ENCODE measurements around the gene ESR2.
"Not testable (repeated sequence)": the region's sequence is repeated elsewhere in the genome, so short reads cannot be mapped to it uniquely, and the experiment has no call there.

The ESR2 gene

DNA sequence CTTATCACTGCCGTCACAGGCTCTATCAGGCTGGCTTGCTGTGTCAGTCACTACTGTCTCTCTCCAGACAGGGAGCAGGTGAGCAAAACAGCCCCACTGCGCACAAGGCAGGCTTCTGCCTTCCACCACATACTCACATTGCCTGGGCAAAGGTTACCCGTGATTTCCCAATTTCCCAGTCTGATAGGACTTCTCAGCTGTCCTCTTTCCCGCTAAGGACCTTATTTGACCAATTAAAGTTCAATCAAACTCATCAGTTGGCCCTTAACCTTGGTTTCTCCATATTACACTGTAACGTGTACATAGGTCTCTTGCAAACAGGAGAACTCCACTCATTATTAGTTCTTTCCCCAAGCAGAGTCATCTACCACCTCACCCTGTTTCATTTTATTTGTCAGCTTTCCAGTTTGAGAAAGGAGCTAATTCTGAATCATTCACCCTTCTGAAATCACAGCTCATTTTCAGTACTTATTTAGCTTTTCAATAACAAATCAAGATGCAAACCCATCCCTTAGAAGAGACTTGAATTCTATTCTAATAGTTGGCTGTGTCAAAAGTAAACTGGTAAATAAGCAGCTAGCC, 170.8 kb downstream of the ESR2 start:
- no peak for DNase-seq

DNA sequence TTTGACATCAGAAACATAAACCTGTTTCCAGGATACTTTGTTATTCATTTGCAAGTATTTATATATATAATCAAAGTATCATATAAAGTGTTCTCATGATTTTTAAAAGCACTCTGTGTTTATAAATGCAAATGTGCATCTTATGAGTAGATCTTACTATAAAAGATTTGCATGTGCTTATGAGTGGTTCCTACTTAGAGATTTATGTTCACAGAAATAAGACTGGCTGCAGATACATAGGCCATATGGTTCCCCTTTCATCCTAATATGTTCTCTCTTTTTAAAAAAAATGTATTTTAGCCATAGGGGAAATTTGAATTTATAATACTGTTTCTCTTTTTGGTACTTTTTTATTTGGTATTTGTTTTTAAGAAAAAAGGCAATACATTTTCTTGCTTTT, 174.2 kb downstream of the ESR2 start:
- no peak for DNase-seq

DNA sequence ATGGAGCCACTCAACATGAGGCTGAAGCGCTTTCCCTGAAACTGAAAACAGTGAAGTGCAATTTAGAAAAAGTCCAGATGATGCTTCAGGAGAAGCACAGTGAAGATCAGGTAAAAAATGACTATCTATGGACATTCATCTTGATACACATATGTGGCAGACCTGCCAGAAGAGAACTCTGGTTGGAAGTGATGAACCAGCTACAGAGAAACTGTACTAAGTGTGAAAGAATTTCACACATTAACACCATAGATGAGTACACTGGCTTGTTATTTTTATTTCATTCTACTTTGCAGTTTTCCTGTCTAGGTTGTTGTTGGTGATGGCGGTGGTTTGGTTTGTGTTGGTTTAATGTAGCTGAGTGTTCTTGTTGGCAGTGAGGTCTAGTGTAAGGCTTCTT, 174.7 kb downstream of the ESR2 start:
- DNase-seq: no peak

DNA sequence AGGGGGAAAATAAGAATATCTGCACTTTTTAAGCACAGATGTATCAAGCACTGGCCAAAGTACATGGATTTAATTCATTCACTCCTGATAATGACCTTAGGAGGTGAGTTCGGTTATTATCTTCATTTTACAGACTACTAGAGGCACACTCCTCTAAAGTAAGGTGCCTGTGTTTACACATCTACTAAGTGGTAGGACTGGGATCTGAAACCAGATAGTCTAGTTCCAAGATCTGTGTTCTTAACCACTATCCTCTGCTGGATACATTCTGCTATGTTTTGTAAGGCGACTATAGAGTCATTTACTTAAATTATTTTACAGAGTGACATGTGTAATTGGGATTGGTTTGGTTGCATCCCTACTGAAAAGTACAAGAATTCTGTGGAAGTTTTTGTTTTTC, 175.3 kb downstream of the ESR2 start:
- DNase-seq: no peak

DNA sequence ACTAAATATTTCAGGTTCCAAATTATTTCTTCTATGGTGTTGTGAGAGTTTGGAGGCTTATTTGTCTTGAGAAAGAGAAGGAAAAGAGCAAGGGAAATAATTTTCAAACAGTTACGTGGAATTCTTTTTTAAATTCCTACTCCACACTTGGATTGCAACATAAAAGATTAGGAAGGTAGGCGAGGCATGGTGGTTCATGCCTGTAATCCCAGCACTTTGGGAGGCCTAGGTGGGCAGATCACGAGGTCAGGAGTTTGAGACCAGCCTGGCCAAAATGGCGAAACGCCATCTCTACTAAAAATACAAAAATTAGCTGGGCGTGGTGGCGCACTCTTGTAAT, 175.8 kb downstream of the ESR2 start:
- DNase-seq: not testable (repeated sequence)

DNA sequence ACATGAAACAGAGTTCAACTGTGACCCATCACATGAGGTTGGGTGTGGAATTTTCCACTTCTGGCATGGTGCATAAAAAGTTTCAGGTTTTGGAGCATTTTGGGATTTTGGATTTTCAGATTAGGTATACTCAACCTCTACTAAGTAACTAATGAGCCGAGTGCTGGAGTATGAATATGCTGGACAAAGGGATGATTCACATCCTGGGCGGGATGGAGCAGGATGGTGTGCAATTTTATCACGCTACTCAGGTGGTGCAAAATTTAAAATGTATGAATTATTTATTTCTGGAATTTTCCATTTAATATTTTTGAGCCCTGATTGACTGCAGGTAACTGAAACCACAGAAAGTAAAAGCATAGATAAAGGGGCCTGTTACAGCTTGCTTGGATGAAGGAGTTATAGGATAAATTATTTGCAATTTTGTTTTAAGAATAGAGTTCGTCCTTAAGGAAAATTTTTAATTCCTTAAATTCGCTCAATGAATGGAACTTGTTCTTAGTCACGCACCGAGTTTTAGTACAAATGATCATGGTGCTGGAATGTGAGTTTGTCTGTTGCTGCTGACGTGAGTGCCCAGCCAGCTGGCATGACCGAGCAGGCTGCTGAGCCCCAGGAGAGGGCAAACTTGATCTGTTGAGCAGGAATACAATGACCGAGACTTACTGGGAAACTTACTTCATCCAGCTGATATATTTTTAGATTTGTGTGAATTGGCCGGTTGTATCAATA, 176.3 kb downstream of the ESR2 start:
- DNase-seq: no peak

DNA sequence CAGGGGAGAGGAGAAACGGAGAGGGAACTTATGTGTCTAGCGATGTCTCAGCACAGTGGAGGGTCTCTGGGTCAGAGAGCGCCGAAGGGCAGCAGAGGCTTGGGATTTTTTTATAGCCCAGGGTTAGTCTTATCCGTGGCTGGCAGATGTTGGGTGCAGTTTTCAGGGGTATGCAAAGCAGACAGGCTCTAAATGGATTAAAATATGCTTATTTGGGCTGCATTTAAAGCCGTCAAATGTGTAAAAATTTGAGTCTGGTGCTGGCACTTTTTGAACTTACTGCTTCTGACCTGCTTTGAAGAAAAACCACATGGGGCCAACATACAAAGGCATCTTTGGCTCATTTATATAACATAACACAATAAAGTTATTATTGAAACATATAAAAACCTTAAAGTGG, 178.8 kb downstream of the ESR2 start:
- no peak for DNase-seq

DNA sequence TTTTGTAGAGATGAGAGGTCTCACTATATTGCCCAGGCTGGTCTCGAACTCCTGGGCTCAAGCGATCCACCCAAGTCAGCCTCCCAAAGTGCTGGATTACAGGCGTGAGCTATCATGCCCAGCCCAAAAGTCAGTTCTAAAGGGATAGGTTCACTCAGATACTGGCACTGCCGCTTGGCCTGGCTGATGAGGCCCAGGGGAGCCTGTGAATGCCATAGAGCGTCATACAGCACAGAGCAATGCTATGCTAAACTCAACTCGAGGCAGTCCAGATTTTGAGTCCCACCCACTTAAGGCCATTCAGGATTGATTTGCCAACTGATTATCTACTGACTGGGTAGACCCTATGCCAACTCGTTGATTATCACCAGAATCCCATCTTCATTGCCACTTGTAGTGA, 179.4 kb downstream of the ESR2 start:
- no peak for DNase-seq

DNA sequence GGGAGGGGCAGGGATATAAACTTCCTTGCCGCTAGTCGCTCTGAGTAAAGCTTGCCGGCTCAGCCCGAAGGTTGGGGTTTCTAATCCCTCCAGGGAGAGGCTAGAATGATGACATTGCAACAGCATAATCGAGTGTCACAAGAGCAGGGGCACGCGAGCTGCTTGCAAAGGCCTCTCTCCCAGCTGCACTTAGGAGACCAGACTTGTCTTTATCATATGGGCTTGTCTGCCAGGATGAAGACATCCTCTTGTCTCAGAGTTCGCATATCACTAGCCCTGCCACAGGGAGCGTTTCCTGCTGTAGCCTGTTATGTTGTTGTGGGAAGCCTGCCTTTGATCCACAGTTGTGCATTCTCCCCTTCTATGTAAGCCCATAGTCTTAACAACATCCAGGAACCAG, 180.0 kb downstream of the ESR2 start:
- no peak for DNase-seq

DNA sequence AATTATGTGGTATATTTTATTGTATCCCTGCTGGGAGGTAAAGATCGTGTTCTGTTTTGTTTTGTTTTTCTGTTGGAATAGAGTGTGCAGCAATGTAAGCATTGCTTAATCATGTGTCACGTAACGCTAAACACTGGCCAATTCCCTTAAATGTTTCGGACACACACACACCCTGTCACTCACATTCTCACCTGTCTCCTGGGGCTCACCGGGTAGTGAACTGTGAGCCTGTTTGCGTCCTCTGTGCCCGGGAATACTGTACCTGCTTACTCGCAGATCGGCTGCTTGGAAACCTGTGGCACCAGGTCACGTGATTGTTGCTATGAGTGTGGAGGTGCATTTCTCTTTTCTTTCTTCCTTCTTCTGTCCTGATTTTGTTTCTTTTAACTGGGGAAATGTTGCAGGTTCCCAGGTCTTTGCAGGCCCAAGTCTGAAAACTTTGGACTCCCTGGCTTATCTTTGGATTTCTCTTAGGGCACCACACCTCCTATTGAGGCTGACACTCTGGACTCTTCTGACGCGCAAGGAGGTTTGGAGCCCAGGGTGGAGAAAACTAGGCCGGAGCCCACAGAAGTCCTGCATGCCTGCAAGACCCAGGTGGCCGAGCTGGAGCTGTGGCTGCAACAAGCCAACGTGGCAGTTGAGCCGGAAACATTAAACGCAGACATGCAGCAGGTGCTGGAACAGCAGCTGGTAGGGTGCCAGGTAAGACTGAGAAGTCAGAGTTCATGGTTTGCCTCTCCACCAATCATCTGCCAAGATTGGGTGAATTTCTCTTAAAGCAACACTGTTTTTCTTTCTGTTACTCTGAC, 181.1 kb downstream of the ESR2 start:
- DNase-seq: no peak

DNA sequence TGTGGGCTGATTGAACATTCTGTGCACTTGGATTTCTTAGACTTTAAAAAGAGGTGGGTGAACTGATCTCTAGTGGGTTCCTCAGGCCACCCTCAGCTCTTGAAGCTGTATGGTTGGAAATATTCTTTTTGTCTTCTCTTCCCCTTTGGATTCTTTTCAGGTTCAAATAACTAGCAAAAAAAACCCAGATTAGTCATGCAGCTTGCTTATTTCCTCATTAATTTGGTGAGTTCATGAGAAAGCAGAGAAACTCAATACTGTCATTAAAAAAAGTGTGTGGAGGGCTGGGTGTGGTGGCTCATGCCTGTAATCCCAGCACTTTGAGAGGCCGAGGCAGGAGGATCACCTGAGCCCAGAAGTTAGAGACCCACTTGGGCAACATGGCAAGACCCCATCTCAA, 183.4 kb downstream of the ESR2 start:
- DNase-seq: no peak

DNA sequence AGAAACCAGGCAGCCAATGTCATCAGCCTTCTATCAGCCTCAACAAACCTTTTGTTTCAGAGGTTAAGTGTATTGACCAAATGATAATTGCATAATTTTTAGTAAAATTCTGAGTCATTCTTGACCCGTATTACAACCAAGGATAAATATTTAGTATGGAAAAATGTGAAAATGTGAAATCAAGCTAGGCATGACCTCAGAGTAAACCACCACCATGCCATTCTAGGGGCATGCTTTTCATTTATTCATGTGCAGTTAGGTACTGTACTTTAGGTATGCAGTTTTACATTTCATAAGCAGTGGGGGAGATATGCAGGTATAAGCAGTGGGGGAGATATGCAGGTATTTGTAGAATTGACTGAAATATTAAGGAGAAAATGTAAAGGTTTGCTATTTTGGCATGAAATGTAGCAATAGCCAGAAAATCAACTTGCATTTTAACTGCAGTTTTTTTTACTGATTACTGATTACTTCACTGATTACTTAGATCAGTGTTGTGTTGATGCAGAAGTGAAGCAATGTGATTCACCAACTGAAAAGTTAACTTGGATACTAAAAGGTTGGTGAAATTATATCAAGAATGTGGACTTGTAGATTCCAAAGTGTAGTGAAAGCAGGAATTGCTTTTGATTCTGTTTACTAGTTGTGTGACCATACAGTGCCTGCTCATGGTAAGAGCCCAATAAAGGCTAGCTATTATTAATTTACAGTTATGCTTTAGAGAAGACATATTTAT, 184.2 kb downstream of the ESR2 start:
- DNase-seq: no peak

DNA sequence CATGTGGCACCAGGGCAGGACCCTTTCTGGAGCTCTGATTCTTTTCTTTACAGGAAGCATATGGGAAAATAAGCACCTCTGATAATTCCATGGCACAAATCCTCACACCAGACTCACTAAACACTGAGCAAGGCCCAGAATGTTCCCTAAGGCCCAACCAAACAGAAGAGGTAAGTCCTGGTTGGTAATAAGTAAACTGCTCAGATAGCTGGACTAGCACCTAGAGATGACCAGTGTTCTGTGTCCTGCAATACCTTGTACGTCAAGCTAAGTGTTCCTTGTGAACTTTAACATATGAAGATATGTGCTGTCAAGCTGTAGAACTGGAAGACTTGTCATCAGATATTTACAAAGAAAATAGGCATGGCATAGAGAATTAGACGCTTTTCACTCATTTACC, 186.7 kb downstream of the ESR2 start:
- DNase-seq: no peak

DNA sequence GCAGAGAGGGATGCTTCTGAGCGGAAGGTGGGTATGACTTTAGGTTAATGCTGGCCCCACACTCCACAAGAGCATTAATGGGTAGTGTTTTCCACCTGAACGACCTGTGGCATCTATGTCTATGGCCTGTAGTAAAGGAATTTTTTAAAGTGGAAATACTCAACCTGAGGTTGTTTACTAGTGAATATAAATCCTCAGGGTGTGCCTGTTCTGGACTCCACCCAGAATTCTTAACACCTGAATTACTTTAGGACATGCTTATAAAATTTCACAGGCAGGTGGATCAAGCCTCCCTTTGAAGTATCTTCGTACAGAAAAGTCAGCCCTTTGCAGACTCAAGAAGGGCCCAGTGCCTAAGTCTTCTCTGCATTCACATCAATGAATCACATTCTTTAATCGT, 196.1 kb downstream of the ESR2 start:
- no peak for DNase-seq

DNA sequence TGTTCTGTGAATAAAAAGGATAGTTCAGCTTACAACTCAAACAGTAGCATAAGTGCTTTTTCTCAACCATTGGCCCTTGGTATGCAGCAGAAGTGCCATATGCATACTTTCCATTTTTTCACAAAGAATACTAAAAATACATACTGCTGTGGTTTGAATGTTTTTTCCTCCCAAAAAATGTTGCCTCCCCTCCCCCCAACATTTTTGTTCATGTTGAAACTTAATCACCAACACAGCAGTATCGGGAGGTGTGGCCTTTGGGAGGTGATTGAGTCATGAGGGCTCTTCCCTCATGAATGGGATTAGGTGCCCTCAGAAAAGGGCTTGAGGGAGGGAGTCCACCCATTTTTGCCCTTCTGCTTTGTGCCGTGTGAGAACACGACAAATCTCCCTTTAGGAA, 198.6 kb downstream of the ESR2 start:
- no peak for DNase-seq

DNA sequence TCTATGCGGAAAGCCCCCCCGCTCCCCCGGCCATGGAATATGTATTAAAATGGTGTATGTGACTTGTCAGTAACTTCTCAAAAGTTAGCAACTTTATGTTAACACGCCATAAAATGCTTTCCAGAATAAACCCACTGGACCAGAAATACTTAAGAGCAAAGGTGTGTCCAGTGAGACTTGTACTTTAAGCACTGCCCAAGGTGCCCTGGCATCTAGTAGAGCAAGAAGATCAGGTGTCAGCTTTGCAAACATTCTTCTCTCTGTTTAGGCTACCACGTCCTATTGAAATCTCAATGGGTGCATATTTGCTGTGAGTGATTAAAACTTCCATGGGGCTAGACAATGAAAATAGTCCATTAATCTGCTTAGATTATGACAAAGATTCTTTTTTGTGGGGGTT, 201.2 kb downstream of the ESR2 start:
- DNase-seq: no peak

DNA sequence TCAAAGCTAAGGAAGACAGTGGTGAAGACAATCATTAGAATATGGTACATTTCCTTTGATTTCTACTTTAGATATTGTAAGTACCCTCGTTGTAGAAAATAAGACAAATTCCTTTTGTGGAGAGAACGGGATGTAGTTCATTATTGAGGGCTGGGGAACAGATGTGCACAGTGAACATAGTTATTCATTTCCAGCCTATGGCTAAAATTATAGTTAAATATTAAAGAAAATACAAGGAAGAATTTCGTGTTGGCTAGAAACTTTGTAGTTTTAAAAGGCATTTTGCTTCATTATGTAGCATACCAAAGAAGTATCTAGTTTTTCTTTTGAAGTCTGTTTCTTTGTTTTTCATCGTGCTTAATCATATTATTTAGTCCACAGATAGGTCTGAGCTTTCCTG, 201.8 kb downstream of the ESR2 start:
- no peak for DNase-seq

DNA sequence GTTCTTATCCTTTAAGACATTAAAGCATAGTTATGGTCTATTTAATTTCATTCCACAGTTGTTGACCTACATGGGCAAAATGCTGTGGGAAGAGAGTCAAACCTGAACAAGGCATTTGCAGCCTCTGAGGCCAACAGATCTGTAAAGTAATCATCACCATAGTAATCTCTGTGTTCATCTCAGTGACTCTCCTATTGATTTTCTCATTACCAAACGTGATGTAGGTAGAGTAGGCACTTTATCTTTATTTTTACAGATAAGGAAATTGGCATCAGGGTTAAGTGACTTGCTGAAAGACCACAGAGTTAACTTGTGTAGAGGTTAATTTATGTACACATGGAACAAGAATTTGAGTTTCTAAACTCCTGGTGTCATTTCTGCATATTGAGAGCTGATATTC, 203.0 kb downstream of the ESR2 start:
- DNase-seq: no peak

DNA sequence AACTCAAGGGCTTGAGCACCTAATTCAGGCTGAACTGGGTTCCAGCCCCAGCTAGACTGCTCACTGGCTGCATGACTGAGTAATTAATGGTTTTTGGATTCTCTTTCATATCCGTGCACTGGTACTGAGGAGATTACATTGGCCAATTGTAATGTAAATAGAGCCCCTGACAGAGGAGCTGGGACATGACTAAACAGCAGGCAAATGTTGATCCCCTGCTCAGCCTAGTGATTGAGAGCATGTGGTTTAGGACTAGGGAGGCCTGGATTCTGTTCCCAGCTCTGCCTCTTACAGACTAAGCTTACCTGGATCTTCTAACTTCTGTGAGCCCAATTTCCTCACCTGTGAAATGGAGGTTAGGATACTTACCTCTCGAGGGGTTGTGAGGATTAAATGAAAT, 204.3 kb downstream of the ESR2 start:
- no peak for DNase-seq

DNA sequence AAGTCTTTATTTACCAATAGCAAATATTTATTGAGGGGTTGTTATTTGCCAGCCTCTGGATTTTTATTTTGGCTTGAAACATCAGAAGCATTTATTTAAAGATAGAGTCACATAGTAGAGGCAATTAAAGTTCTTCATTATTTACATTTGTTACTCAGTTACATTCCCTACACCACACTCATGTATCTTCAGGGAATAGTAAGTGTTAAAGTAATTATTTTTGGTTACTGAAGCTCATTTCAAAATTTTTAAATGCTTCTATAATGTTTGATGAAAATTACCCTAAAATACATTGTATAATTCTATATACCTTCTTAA, 205.6 kb downstream of the ESR2 start:
- no peak for DNase-seq

DNA sequence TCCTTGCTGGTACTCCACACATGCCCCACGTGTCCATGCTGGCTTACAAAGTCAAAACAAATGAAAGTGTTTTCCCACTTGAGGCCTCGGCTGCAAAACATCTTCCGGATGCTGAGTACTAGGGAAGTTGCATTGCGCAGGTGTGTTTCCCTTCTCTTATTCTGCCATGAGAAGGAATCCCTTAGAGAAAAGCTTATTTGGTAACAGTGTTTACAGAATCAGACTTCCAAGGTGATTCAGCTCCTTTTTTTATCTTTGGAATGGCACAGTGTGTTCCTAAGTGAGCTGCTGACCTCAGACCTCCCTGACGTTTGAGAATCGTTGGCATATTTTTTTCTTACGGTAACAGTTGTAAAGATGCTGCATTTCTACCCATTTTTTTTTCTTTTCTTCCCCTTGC, 211.3 kb downstream of the ESR2 start:
- no peak for DNase-seq

DNA sequence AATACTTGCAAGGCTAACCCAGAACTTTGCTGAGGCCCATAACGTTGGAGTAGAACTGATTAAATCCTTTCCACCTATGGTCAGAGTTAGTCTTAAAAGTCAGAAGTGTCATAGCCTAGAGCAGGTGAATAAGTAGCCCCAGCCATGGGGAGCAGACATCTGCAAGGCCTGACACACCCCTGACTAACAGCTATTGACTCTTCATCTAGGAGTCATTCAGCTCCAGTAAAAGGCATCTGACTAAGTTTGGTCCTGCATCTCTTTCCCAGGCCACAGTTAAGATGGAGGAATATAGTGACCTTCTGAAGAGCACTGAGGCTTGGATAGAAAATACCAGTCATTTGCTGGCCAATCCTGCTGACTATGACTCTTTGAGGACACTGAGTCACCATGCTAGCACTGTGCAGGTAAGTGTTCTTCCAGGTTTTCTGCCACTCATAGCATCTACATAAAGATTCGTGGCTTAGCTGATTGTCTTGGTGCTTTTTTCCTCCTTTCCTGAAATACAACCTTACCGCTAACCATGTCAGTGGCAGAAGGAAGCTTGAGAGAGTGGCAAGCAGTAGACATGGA, 212.9 kb downstream of the ESR2 start:
- DNase-seq: no peak

DNA sequence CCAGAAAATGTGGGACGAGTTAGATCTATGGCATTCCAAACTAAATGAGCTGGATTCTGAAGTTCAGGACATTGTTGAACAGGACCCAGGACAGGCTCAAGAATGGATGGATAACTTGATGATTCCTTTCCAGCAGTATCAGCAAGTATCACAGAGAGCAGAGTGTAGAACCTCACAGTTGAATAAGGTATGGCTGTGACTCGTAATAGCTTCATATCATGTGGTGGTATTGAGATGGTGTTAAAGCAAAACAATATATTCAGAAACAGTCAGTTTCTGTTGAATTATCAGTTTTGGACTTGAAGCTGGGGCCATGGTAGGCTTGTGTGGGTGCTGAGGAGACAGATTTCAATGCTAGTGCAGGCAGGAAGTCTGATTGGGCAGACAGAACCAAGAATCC, 213.7 kb downstream of the ESR2 start:
- DNase-seq: no peak

DNA sequence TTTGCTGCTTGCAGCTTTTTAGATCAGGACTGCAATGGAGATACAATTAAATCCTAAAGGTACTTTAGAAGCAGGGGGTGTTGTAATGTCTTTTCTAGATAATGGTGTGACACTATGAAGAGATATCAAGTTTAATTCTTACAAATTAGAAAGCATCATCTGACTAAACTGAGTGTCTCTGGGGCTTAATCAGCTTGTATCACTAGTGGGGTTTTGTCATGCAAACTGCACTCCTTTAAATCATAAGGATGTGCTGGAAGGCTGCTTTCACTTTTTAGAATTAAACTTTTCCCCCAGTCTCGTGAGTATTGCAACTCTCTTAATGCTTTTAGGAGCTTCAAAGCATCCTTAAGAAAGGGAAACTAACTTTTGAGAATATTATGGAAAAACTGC, 218.6 kb downstream of the ESR2 start:
- DNase-seq: no peak

Measured in effector CD4-positive, alpha-beta T cell (primary cell).